Measurements from ENCODE around the gene ANO7.

Gene ANO7

GRCh38 chr2:241213041-241213440 is 24.6 kb downstream of the ANO7 start:
- no peak for DNase-seq

GRCh38 chr2:241213567-241213966 is 25.1 kb downstream of the ANO7 start:
- no peak for DNase-seq

GRCh38 chr2:241214209-241214608 is 25.7 kb downstream of the ANO7 start:
- DNase-seq = no peak

- no peak for DNase-seq
Measured at GRCh38 chr2:241214766-241215165, 26.3 kb downstream of the ANO7 start.

GRCh38 chr2:241215421-241215820 is 26.9 kb downstream of the ANO7 start:
- no peak for DNase-seq

GRCh38 chr2:241216211-241216761 is 27.8 kb downstream of the ANO7 start:
- DNase-seq = no peak

- DNase-seq = peak; percentile 6
Measured at GRCh38 chr2:241217320-241218031, 29.0 kb downstream of the ANO7 start.

- DNase-seq = peak; percentile 4
Measured at GRCh38 chr2:241218131-241219029, 29.9 kb downstream of the ANO7 start.

GRCh38 chr2:241219030-241219382 is 30.5 kb downstream of the ANO7 start:
- no peak for DNase-seq

- DNase-seq = no peak
Measured at GRCh38 chr2:241219856-241220356, 31.4 kb downstream of the ANO7 start.

GRCh38 chr2:241223211-241224017 is 34.9 kb downstream of the ANO7 start:
- DNase-seq = no peak

- DNase-seq = no peak
Measured at GRCh38 chr2:241224018-241224850, 35.8 kb downstream of the ANO7 start.

GRCh38 chr2:241224851-241225438 is 36.5 kb downstream of the ANO7 start:
- no peak for DNase-seq

GRCh38 chr2:241225545-241225944 is 37.1 kb downstream of the ANO7 start:
- no peak for DNase-seq

- no peak for DNase-seq
Measured at GRCh38 chr2:241225983-241226382, 37.5 kb downstream of the ANO7 start.

GRCh38 chr2:241226723-241227572 is 38.5 kb downstream of the ANO7 start:
- DNase-seq = no peak

- DNase-seq = no peak
Measured at GRCh38 chr2:241227594-241227993, 39.1 kb downstream of the ANO7 start.

GRCh38 chr2:241228081-241228859 is 39.8 kb downstream of the ANO7 start:
- DNase-seq = no peak

- no peak for DNase-seq
Measured at GRCh38 chr2:241228860-241229516, 40.5 kb downstream of the ANO7 start.
